NAMALWA (cell line): ENCODE data around the gene TUBB2B.
"Not testable (repeated sequence)": the region's sequence is repeated elsewhere in the genome, so short reads cannot be mapped to it uniquely, and the experiment has no call there.

Source experiments
- DNase-seq: peaks from one replicate; pipeline ENCODE4 v3.0.0-alpha.2; 2015; ENCODE audit warnings: low spot score

TUBB2B gene

DNA sequence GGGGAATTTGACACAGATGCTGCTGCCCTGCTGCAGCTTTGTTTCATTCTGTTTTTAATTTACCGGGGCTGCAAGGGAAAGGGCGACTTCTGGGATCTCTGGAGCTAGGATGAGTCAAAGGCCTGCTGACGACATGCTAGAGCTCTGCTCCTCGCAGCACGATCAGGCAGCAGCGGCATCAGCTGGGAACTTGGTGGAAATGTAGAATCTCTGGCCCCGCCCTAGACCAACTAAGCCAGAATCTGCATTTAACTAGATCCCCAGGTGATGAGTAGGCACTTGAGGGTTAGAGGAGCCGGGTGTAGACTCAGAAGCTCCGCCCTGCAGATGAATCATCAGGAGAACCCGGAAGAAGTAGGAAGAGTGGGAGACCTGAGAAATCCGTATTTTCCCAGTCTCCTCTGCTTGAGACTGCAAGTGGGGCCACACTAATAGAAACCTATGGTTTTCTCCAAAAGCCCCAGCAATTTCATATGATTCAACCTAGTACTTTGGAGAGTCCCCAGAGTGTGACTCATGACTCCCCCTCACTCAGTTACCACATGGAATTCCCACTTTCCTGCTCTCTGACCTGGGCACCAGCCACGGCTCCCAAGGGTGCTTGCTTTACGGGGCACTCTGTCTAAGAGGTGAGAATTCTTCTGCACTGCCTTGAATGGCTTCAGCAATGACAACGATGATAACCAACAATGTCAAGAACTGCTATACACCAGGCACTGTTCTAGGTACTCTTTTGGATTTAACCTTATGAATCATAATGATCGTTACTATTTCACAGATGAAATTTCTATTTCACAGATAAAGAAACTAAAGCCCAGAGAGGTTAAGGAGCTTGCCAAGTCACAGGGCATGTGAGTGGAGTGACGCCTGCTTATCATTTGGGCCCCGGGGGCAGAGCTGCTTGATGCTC lies 18.1 kb downstream of the TUBB2B start:
- DNase-seq: no peak

DNA sequence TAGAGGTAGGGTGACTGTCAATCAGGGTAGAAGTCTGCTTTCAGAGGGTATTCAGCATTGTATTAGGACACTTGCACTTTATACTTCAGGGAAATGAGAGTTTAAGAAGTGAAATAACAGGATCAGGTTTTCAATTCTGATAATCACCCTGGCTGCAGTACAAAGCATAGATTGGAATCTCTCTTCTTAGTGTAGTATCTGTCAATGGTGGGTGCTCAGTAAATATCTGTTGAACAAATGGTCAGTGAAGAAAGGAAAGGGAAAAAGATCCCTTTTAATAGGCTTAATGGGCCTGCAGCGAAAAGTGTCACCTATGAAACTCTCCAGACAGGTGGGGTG lies 18.7 kb downstream of the TUBB2B start:
- no peak for DNase-seq

DNA sequence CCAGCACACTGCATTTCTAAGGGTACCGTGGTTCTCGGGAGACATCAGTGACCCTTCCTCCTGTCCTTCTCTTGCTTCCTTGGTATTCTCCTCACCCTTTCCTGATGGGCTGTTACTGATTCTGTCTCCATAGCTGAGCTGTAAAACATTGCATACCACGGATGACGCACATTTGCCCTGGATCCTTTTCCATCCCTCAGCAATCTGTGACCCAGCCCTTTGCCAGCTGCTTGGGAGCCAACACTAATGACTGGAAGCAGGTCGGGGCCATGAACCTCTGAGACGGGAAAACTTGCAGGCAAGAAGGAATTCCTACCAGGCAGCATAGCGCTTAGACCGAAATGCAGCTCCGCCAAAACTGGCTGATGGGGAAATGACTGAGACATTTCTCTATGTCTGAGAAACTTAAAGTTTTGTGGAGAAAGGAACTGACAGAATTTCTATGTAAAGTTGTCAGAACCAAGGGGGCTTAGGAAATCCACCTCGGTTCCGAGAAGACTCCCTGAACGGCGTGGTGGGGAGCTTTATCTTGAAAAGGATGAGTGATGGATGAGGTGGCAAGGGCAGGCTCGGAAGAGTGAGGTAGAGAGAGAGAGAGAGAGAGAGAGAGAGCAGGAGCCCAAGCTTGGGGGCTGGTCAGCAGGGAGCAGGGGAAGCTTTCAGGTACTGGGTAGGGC lies 19.2 kb downstream of the TUBB2B start:
- DNase-seq: no peak

DNA sequence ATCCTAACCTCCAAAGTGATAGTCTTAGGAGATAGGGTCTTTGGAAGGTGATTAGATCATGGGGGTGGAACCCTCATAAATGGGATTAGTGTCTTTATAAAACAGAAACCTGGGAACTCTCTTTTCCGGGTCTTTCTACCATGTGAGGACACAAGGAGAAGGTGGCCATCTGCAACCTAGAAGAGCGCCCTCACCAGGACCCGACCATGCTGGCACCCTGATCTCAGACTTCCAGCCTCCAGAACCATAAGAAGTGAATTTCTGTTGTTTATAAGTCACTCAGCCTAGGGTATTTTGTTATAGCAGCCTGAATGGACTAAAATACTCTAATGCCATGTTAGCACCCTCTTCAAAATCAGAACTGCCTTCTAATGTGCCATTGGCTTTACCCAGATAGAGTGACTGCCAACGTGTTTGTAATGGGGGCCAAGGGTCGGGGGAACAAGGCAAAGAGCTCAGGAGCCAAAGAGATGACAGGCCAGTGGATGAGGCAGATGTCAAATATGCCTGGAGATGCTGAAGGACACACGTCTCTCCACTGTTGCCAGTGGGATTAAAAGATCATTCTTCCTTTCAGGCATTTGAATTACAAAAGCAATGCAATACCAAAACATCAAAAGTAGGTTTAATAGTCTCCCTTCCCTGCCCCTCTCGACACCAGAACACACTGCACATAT lies 21.0 kb downstream of the TUBB2B start:
- no peak for DNase-seq

DNA sequence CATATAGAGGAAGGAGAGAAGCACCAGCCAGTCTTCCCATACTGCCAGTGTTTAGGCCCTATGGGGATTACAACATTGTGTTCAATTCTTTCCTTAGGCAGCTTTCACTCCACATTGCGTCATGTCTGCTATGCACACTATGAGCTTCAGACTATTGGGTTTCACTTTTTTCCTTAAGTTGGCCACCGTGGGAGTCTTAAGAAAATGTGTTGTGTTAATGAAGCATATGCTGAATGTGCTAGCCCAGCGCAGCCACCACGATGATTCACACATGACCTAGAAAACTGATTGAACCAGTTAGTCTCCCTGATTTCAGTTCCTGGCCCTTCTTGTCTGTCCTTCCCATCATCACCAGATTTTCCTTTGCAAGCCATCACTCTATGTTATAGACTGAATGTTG lies 21.5 kb downstream of the TUBB2B start:
- no peak for DNase-seq

DNA sequence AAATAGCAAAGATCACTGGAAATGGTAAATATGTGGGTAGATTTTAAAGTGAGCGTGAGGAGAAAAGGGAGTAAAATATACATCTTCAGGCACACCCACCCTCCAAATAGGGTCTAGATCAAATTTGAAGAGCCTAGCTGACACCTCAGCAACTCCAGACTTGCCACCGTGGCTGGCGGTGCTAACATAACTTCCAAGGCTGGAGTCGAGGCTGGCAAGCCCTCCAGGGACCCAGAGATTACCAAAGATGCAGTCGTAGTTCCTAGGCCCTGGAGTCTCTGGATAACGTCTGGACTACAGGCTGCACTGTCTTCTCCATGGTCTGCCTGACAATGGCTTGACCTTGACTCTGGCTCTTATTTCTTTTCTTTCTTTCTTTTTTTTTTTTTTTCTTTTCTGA lies 22.5 kb downstream of the TUBB2B start:
- DNase-seq: no peak

DNA sequence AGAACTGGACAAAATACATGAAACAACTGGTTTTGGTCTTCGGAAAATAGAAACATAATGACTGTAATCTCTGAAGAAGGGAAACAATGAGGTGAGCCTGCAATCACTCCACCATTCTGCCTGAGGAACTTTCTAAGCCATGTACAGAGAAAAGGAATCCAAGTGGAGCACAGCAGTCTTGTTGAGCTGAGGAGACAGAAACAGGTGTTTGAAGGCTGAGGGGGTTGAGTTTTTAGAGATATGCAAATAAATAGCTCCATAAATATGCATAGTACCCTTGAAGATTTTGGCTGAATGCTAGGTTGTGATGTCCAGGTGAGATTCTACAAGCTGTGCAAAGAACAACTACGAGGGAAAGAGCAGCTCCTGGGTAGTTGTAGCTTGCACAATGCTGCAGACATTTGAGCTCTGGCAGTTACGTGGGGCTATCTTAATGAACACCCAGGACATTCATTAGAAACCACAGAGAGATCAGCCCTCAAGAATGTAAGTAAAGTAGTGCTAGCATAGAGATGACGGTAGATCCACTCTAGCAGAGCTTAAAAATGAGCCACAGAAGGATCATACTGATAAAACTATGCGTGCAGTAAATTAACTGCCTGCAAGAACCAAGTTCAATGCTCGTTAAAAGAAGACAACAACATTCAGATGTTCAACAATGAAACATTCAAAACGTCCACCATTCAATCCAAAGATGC lies 24.3 kb downstream of the TUBB2B start:
- DNase-seq: peak; percentile 40

DNA sequence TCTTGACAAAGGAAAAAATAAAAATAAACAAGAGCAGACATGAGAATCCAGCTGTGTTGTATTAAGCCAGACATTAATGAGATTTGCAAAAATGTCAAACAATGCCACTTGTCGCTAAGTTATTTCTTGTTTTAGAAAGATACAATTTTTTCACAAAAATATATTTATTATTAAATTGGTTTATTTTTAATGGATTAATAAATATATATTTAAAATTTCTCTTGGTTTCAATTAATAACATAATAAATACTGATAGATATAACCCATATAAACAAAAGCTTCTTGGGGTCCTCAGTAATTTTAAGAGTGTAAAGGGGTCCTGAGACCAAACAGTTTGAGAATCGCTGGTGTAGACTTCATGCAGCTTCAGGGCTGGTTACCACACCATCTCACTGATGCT lies 26.1 kb downstream of the TUBB2B start:
- DNase-seq: no peak

DNA sequence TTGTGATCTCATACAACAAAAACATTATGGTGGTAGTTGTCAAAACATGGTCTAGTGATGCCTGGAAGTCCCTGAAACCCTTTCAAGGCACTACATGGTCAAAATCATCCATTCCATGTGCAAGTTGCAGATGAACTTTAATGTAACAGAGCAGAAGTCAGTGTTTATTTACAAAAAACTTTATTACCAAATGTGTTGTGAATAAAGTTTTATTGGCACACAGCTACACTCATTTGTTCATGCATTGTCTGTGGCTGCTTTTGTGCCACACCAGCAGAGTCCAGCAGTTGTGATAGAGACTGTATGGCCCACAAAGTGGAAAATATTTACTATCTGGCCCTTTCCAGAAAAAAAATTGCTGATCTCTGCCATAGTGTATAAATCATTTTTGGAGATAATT lies 26.8 kb downstream of the TUBB2B start:
- no peak for DNase-seq

DNA sequence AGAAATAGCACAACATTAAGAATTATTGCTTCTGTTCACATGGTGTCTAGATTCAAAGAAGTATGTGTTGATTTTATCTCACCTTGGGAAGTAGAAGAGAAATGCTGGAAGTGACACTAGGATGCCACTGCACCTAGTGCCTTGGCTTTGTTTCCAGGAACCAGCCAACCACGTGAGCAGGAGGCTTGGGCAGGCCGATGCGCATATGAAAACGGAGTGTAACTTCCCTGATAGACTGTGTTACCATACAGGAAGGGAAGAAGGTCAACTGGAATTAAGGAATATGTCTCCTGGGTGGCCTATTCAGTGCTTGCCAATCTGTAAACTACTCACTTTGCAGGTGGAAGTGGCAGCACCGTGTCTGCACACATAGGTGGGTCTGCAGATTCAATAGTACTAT lies 28.1 kb downstream of the TUBB2B start:
- no peak for DNase-seq

DNA sequence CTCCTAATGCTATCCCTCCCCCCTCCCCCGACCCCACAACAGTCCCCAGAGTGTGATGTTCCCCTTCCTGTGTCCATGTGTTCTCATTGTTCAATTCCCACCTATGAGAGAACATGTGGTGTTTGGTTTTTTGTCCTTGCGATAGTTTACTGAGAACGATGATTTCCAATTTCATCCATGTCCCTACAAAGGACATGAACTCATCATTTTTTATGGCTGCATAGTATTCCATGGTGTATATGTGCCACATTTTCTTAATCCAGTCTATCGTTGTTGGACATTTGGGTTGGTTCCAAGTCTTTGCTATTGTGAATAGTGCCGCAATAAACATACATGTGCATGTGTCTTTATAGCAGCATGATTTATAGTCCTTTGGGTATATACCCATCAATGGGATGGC lies 29.7 kb downstream of the TUBB2B start:
- DNase-seq: not testable (repeated sequence)

DNA sequence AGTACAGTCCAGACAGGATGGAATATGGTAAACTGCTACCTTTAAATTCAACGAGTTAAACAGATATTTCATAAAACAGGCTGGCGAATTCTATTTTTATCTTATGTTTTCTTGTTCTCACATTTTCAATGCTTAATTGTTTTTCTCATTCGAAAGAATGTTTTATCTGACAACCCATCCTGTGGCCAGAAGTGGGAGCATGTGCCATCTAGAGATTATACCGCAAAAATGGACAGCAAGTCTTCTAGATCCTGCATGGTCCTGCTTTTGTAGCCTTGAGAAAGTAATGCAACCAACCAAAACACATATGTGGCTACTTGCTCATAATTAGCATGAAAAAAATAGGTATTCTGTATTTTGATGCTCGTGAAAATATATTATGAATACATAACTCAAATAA lies 30.7 kb downstream of the TUBB2B start:
- no peak for DNase-seq

DNA sequence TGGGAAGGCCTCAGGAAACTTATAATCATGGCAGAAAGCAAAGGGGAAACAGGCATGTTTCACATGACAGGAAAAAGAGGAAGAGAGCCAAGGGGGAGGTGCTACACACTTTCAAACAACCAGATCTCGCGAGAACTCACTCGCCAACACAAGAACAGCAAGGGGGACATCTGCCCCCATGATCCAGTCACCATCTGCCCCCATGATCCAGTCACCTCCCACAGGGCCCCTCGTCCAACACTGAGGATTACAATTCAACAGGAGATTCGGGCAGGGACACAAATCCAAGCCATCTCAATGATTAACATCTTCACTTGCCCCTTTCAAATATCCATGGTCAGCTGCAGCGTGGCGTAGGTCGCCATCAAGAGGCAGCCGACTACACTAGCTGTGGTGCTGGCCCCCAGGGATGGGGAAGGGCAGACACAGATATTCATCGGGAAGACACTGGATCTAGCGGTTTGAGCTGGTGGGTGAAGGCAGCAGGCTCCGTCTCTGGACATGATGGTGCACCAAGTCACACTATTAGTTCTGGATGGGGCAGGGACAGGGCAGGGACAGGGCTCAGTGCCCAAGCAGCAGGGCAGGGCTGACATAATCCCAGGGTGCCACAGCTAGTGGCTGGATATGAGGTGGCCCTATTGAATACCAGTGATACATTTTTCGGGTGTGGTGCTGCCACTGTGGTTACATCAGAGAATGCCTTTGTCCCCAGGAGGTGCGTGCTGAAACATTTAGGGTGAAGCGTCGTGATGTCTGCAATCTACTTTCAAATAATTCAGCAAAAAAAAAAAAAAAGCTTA lies 31.6 kb downstream of the TUBB2B start:
- no peak for DNase-seq

DNA sequence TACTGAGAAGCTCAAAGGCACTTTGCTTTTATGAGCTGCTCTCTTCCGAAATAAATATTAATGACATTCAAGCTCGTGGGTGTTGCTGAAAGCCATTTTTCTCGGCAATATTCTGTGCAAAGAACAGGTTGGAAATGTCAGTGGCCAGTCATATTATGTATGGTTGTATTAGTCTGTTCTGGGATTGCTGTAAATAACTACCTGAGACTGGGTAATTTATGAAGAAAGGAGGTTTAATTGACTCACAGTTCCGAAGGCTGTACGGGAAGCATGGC lies 32.1 kb downstream of the TUBB2B start:
- no peak for DNase-seq

DNA sequence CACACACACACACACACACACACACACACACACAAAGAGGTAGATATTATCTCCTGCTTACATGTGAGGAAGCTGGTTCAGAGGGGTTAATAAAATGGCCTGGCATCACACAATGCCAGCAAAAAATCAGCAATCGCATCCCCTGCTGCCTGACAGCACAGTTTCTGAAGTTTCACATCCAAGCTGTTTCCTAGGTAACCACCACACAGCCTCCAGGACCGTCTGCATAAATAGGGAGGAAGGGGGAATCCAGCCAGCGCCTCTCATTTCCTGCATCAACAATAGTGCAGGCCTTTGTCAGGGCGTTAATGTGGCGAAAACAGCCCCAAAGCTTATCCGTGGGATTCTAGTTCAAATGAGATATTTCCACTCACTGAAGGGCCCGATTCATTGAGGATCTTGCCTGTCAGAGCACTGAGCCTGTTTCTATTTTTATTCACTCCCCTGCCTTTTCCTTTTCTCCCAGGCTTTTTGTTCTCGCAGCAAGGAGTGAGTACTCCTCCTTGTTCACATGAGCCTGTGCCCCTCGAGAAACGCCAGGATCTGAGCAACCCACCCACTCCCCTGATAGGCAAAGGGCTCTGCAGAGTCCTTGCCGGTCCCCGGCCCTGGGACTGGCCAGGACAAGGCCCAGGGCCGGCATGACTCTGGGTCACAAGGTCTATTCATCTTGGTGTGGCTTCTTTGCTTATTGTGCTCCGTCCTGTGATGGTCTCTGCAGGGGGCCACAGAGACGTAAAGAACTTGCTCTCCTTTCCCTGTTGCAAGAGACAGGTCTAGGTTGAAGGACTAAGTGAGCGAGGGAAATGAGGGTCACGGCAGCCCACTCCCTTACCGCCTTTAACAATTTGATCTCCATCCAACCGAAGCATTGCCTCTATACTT lies 32.7 kb downstream of the TUBB2B start:
- no peak for DNase-seq

DNA sequence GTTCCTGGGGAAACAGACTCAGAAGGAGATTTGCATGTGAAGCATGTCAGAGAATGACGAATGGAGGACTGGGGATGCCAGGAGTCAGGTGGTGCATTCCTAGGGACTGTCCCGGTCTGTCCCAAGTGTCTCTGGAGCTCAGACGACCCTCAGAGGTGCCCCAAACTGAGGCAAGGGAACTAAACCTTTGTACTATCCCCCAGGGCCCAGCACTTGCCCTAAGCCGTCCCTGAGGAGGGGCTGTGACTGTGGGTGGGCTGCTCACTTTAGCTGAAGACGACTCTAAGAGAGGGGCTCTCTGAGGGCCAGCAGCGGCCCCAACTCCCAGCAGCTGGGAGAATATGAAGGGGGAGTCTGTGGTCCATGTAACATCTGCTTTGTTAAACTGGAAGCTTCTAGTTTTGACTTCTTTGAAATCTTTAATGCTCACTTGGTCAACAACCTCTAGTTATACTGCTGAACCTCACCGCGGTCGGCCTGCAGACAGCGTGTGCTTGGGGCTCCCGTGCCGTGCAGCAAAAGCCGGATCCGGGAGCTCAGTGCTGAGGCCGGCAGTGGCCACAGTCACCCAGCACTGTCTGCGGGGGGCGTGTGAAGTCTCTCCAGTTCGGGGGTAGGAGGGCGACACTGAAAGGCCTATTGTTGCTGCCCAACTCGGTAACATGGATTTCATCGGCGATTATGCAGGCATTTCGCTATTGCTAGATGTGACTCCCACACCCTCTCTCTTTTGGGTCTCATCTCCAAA lies 34.2 kb downstream of the TUBB2B start:
- DNase-seq: no peak

DNA sequence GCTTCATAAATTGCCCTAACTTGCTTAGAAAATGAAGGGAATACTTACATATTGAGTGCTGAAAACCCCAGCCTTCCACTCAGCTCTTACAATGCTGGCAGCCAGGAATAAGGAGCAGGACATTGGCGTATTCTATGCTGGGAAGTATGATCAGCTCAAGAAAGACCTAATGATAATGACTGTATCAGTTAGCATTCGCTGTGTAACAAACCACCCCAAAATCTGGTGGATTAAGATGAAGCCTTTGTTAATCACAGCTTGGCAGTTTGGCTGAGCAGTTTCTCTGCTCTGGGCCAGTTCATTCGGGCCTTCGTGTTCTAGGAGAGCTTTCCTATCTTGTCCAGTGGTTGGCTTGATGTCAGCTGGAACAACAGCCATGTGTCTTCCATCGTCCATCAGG lies 36.7 kb downstream of the TUBB2B start:
- DNase-seq: no peak

DNA sequence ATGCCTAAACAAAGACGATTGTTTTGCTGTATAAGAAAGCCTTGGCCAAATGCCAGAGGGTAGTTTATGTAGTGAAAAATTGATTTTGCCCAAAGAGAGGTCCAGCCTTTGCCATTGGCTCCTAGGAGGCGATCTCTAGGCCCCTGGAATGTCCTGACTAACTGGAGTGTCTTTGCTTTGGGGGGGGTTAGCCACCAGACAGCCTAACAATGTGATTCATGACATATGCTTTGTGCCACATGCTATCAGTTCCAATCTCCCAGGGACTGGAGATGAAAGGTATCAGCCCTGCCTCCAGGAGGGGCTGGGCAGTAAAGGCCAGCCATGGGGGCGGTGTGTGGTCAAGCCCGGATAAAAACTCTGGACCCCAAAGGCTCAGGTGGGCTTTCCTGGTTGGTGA lies 37.4 kb downstream of the TUBB2B start:
- DNase-seq: no peak

DNA sequence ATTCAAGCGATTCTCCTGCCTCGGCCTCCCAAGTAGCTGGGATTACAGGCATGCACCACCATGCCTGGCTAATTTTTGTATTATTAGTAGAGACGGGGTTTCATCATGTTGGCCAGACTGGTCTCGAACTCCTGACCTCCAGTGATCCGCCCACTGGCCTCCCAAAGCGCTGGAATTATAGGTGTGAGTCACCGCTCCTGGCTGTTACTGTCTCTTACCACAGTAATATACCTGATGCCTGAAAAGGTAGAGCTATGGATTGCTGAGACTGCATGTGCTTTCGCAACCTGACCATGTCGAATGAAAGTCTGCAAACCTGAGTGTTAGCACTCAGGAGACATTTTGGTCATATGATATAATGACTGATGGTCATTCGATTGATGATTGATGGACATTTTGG lies 38.3 kb downstream of the TUBB2B start:
- DNase-seq: not testable (repeated sequence)

DNA sequence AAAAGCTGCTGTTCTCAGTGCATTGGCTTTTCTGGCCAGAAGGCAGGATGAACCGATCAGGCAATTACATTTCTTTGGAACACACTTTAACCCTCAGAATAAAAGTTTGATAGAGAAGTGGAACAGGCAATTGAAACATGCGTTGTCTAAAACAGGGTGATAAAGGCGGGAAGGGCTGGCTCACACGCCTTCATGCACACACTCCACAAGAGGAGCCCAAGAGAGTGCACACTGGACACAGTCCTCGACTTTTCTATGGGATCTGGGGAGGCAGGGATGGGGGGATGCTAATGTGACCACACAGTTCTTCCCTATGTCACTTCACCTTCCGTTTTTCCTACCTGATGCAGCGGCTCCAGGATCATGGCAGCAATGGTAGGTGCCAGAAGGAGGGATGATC lies 39.2 kb downstream of the TUBB2B start:
- DNase-seq: no peak
